Left kidney (tissue), 2 donors: ENCODE measurements around the gene FN3K. TPM values are rescaled to one million over a fixed set of nuclear protein-coding genes. Genes with fewer than 3 reads are reported as not detected.

Experiments
- DNase-seq: peaks from one replicate; pipeline ENCODE4 v3.0.0-alpha.2; 2013
- polyA plus RNA-seq: library from polyadenylated mRNA; unstranded; fragments of 120-200 nt; gene quantifications from one replicate; pipeline ENCODE4 v1.2.1, GENCODE V29; 2013; ENCODE audit not compliant: insufficient read length

The FN3K gene
- polyA plus RNA-seq, 1 donor, result 29.7 TPM

- DNase-seq, result no peak
These were observed 33.0 kb upstream of the FN3K start for GRCh38 chr17:82702231-82702927.

GRCh38 chr17:82703036-82703745 is 32.2 kb upstream of the FN3K start:
- DNase-seq, result no peak

GRCh38 chr17:82703935-82704865 is 31.2 kb upstream of the FN3K start:
- no peak for DNase-seq

- DNase-seq, result no peak
These were observed 30.5 kb upstream of the FN3K start for GRCh38 chr17:82704886-82705285.

GRCh38 chr17:82705756-82706155 is 29.7 kb upstream of the FN3K start:
- DNase-seq, result no peak

GRCh38 chr17:82709024-82709675 is 26.3 kb upstream of the FN3K start:
- DNase-seq, result no peak

GRCh38 chr17:82709676-82710498 is 25.5 kb upstream of the FN3K start:
- DNase-seq, result no peak

- no peak for DNase-seq
These were observed 24.7 kb upstream of the FN3K start for GRCh38 chr17:82710499-82711232.

- no peak for DNase-seq
These were observed 22.2 kb upstream of the FN3K start for GRCh38 chr17:82713071-82713723.

- peak; percentile 95 for DNase-seq
These were observed 19.0 kb upstream of the FN3K start, which contains the start of gene FN3KRP for GRCh38 chr17:82716203-82717010. Gene FN3KRP (plus strand): TSS chr17:82716706. CDS start chr17:82716756, 50 bp downstream.

GRCh38 chr17:82718986-82719685 is 16.3 kb upstream of the FN3K start:
- no peak for DNase-seq

- DNase-seq, result no peak
These were observed 15.2 kb upstream of the FN3K start for GRCh38 chr17:82720204-82720603.

- no peak for DNase-seq
These were observed 12.9 kb upstream of the FN3K start for GRCh38 chr17:82722341-82723013.

GRCh38 chr17:82723169-82723807 is 12.1 kb upstream of the FN3K start:
- DNase-seq, result no peak

GRCh38 chr17:82726427-82726826 is 9.0 kb upstream of the FN3K start:
- no peak for DNase-seq

- no peak for DNase-seq
These were observed 5.7 kb upstream of the FN3K start for GRCh38 chr17:82729479-82730260.
